GM12891 (cell line): ENCODE data around the gene GCAT.

ENCODE experiments used
- PAX5 ChIP-seq: IDR thresholded peaks from 2 replicates; pipeline ENCODE4 v1.6.1; 2011; ENCODE audit warnings: low read length, moderate library complexity, mild to moderate bottlenecking; ENCODE audit not compliant: insufficient read depth, severe bottlenecking
- POLR2A ChIP-seq: IDR thresholded peaks from 2 replicates; pipeline ENCODE4 v1.6.1; 2011; ENCODE audit warnings: low read depth, low read length, control low read depth
- POLR2AphosphoS5 ChIP-seq: IDR thresholded peaks from 2 replicates; pipeline ENCODE4 v1.6.1; 2011; ENCODE audit warnings: low read depth, low read length, control low read depth
- POU2F2 ChIP-seq: IDR thresholded peaks from 2 replicates; pipeline ENCODE4 v1.6.1; 2011; ENCODE audit warnings: low read depth, mild to moderate bottlenecking, control low read depth, low read length, moderate library complexity
- SPI1 ChIP-seq: IDR thresholded peaks from 2 replicates; pipeline ENCODE4 v1.6.1; 2011; ENCODE audit warnings: low read depth, low read length, control low read depth
- TAF1 ChIP-seq: IDR thresholded peaks from 2 replicates; pipeline ENCODE4 v1.6.1; 2011; ENCODE audit warnings: low read depth, low read length, control low read depth

DNA sequence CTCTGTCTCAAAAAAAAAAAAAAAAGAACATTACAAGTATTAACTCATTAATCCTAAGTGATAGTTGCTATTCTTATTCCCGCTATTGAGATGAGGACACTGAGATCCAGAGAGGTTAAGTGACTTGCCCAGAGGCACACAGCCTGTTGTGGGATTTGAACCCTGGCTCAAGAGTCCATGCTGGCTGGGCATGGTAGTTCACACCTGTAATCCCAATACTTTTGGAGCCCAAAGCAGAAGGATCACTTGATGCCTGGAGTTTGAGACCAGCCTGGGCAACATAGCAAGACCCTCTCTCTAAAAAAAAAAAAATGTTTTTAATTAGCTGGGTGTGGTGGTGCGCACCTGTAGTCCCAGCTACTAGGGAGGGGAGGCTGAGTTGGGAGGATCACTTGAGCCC is 4.1 kb downstream of the GCAT start:
- TF ChIP-seq POLR2A: no peak
- no peak for TF ChIP-seq POLR2AphosphoS5
- no peak for TF ChIP-seq TAF1
- no peak for TF ChIP-seq SPI1
- no peak for TF ChIP-seq POU2F2
- no peak for TF ChIP-seq PAX5
